Activated CD4-positive, CD25-positive, alpha-beta regulatory T cell treated with anti-CD3 and anti-CD28 coated beads, Interleukin-2, amount 50 U/mL, for 16 hours (primary cell): ENCODE data around the gene HIVEP3.

Experiments used
- DNase-seq: peaks from one replicate; pipeline ENCODE4 v3.0.0-alpha.2; 2020; ENCODE audit warnings: low read depth, low spot score

The HIVEP3 gene

GRCh38 chr1:41813226-41813625 is 105.5 kb downstream of the HIVEP3 start:
- no peak for DNase-seq

GRCh38 chr1:41812453-41812852 is 106.3 kb downstream of the HIVEP3 start:
- DNase-seq = no peak

GRCh38 chr1:41812051-41812450 is 106.7 kb downstream of the HIVEP3 start:
- DNase-seq = no peak

- DNase-seq = no peak
Measured at GRCh38 chr1:41811051-41811795, 107.5 kb downstream of the HIVEP3 start.

- DNase-seq = no peak
Measured at GRCh38 chr1:41810446-41810845, 108.3 kb downstream of the HIVEP3 start.

GRCh38 chr1:41809692-41810091 is 109.0 kb downstream of the HIVEP3 start:
- DNase-seq = no peak

GRCh38 chr1:41807390-41807789 is 111.3 kb downstream of the HIVEP3 start:
- no peak for DNase-seq

- no peak for DNase-seq
Measured at GRCh38 chr1:41806472-41807155, 112.1 kb downstream of the HIVEP3 start.

- DNase-seq = no peak
Measured at GRCh38 chr1:41805771-41806471, 112.8 kb downstream of the HIVEP3 start.

GRCh38 chr1:41804176-41804575 is 114.5 kb downstream of the HIVEP3 start:
- DNase-seq = no peak

- no peak for DNase-seq
Measured at GRCh38 chr1:41803656-41804055, 115.1 kb downstream of the HIVEP3 start.

- DNase-seq = no peak
Measured at GRCh38 chr1:41802532-41803501, 115.9 kb downstream of the HIVEP3 start.

- no peak for DNase-seq
Measured at GRCh38 chr1:41800311-41800829, 118.4 kb downstream of the HIVEP3 start.

GRCh38 chr1:41799723-41800122 is 119.0 kb downstream of the HIVEP3 start:
- DNase-seq = no peak

GRCh38 chr1:41799205-41799604 is 119.5 kb downstream of the HIVEP3 start:
- DNase-seq = no peak

- no peak for DNase-seq
Measured at GRCh38 chr1:41795205-41795762, 123.4 kb downstream of the HIVEP3 start.

GRCh38 chr1:41794031-41794430 is 124.7 kb downstream of the HIVEP3 start:
- DNase-seq = no peak

- no peak for DNase-seq
Measured at GRCh38 chr1:41792485-41792770, 126.3 kb downstream of the HIVEP3 start.

GRCh38 chr1:41791667-41792484 is 126.8 kb downstream of the HIVEP3 start:
- DNase-seq = no peak

- no peak for DNase-seq
Measured at GRCh38 chr1:41790351-41790750, 128.4 kb downstream of the HIVEP3 start.
